Measurements from ENCODE around the gene EXOSC7.

EXOSC7 gene

GRCh38 chr3:45042162-45042561, 66.1 kb downstream of the EXOSC7 start:
- TF ChIP-seq RARB (CRISPR knock-in tag; IDR thresholded peaks at IDR 0.05): no peak
- no peak for ATAC-seq

GRCh38 chr3:45043728-45044299, 67.8 kb downstream of the EXOSC7 start:
- ATAC-seq: peak; percentile 80
- TF ChIP-seq TCF4 (CRISPR knock-in tag; IDR thresholded peaks at IDR 0.05; ENCODE audit: borderline replicate concordance): no peak
- TF ChIP-seq ZC3H10 (CRISPR knock-in tag; IDR thresholded peaks at IDR 0.05): no peak; the same call in 1 of the 2 replicates
- TF ChIP-seq CREB5 (CRISPR knock-in tag; IDR thresholded peaks at IDR 0.05; ENCODE audit: low read depth): no peak
- TF ChIP-seq ZNF70 (CRISPR knock-in tag; IDR thresholded peaks at IDR 0.05): no peak
- TF ChIP-seq RARB (CRISPR knock-in tag; IDR thresholded peaks at IDR 0.05): no peak
- TF ChIP-seq TOX (CRISPR knock-in tag; IDR thresholded peaks at IDR 0.05; ENCODE audit: borderline replicate concordance): no peak
- TF ChIP-seq ZFP3 (CRISPR knock-in tag; IDR thresholded peaks at IDR 0.05): no peak
- no peak for TF ChIP-seq ZNF565 (CRISPR knock-in tag; conservative IDR thresholded peaks at IDR 0.05; ENCODE audit: low read depth)
- no peak for TF ChIP-seq ISL1 (CRISPR knock-in tag; IDR thresholded peaks at IDR 0.05)
- no peak for TF ChIP-seq BACH2 (CRISPR knock-in tag; IDR thresholded peaks at IDR 0.05; ENCODE audit: borderline replicate concordance)
- no peak for TF ChIP-seq ARNTL (CRISPR knock-in tag; IDR thresholded peaks at IDR 0.05; ENCODE audit: borderline replicate concordance, low read depth)
- no peak for TF ChIP-seq OSR1 (CRISPR knock-in tag; IDR thresholded peaks at IDR 0.05)
- TF ChIP-seq PPARA (CRISPR knock-in tag; IDR thresholded peaks at IDR 0.05; ENCODE audit: borderline replicate concordance): no peak

GRCh38 chr3:45048244-45048643, 72.2 kb downstream of the EXOSC7 start:
- no peak for ATAC-seq
- TF ChIP-seq ZNF8 (CRISPR knock-in tag; IDR thresholded peaks at IDR 0.05): no peak
- no peak for TF ChIP-seq TCF4 (CRISPR knock-in tag; IDR thresholded peaks at IDR 0.05; ENCODE audit: borderline replicate concordance)
- no peak for TF ChIP-seq TOX (CRISPR knock-in tag; IDR thresholded peaks at IDR 0.05; ENCODE audit: borderline replicate concordance)
- TF ChIP-seq OSR1 (CRISPR knock-in tag; IDR thresholded peaks at IDR 0.05): no peak
- no peak for TF ChIP-seq ARNTL (CRISPR knock-in tag; IDR thresholded peaks at IDR 0.05; ENCODE audit: borderline replicate concordance, low read depth)
- no peak for TF ChIP-seq CREB5 (CRISPR knock-in tag; IDR thresholded peaks at IDR 0.05; ENCODE audit: low read depth)
- TF ChIP-seq ZFP30 (CRISPR knock-in tag; IDR thresholded peaks at IDR 0.05): no peak
- no peak for TF ChIP-seq ZNF70 (CRISPR knock-in tag; IDR thresholded peaks at IDR 0.05)
- no peak for TF ChIP-seq GLIS3 (CRISPR knock-in tag; IDR thresholded peaks at IDR 0.05)
- no peak for TF ChIP-seq PATZ1 (CRISPR knock-in tag; IDR thresholded peaks at IDR 0.05; ENCODE audit: borderline replicate concordance)
- no peak for TF ChIP-seq POU6F1 (CRISPR knock-in tag; IDR thresholded peaks at IDR 0.05; ENCODE audit: borderline replicate concordance, low read depth)

GRCh38 chr3:45049807-45050206, 73.8 kb downstream of the EXOSC7 start:
- no peak for TF ChIP-seq TSHZ2 (CRISPR knock-in tag; IDR thresholded peaks at IDR 0.05)
- TF ChIP-seq CREB5 (CRISPR knock-in tag; IDR thresholded peaks at IDR 0.05; ENCODE audit: low read depth): no peak
- TF ChIP-seq OSR1 (CRISPR knock-in tag; IDR thresholded peaks at IDR 0.05): no peak
- no peak for TF ChIP-seq ZFP3 (CRISPR knock-in tag; IDR thresholded peaks at IDR 0.05)
- ATAC-seq: no peak
